Occipital lobe (tissue), 3 donors: ENCODE measurements around the gene GTF2A1. TPM values are rescaled to one million over a fixed set of nuclear protein-coding genes. Genes with fewer than 3 reads are reported as not detected.
A peak's percentile ranks its signal among the peaks of the same experiment; 100 is the strongest.

Experiments
- DNase-seq: peaks from one replicate; lab custom pipeline; 2025; lab: John Stamatoyannopoulos, UW
- small RNA-seq: library from RNA; depleted of rRNA; stranded (forward); fragments of <200 nt; gene quantifications from one replicate; pipeline ENCODE3, GENCODE V24; 2014
- total RNA-seq: library from RNA; depleted of rRNA; stranded (reverse); fragments of >200 nt; gene quantifications from one replicate; pipeline ENCODE4 v1.2.3, GENCODE V29; 2014

GTF2A1 gene
- total RNA-seq, 1 donor from 2014 or later, result 70.7 TPM

GRCh38 chr14:81138429-81138828, 82.3 kb downstream of the GTF2A1 start:
- no peak for DNase-seq

DNA sequence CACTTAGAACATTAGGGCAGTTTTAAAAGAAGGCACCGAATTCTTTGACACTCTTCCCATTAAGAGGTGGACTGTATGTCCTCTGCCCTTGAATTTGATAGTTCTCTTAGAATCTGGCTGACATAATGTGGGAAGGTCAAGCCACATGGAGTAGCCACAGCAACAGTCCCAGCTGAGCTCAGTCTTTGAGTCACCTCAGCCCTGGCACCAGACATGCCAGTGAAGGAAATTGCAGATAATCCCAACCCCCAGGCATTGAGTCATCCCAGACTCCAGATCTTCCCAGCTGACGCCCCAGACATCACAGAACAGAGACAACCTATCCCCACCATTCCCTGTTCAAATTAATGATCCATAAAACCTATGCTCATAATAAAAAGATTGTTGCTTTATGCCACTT, 83.4 kb downstream of the GTF2A1 start:
- DNase-seq, result no peak

DNA sequence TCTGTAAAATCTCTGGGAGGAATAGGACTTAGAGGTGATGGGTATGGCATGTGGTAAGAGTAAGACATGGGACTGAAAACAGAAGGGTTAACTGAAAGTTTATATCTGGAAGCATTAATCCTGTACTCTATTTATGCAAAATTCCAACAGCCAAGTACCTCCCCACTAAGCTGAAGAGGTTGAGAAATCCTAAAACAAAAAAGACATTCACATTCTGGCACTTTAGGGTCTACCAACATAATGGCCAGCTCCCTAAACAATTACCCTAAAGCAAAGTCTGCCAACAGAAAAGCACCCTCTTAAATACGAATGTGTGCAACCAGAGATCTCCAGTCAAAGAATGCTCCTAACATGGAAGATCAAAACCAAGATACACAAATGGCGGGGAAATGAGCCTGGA, 87.4 kb downstream of the GTF2A1 start:
- no peak for DNase-seq

- no peak for DNase-seq
Observed at GRCh38 chr14:81132468-81132867, 88.3 kb downstream of the GTF2A1 start.

DNA sequence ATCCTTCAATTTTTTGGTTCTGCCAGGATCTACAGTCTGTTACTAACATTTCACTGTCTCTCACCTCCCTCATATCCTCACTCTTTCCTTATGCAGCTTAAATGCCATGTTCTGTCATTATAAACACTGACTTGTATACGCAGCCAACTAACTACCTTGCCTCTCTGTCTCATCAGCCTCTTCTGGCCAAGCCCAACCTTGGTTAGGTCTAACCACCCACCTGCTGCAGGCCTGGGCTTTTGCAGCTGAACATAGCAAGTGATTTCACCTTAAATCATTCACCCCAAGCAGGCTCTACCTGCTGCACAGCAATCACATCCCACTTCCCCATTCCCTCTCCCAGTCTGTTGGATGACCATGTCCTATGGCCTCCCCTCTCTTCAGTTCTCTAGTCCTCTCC, 91.5 kb downstream of the GTF2A1 start:
- no peak for DNase-seq

GRCh38 chr14:81127785-81128184, 93.0 kb downstream of the GTF2A1 start:
- DNase-seq, result no peak

- no peak for DNase-seq
Observed at GRCh38 chr14:81125536-81125935, 95.2 kb downstream of the GTF2A1 start.

Small RNA genes within 50 kb of the gene (small RNA-seq; reads per million reads assigned to genes)
- gene DYNLL1P1 (not detected), gene SNORA79 (1.2 reads per million, percentile 77 among the genes with 10 or more reads in this experiment)

Other genes starting within 250 kb of the GTF2A1 start
- 38.8 TPM for gene STON2, start 179.4 kb upstream of the GTF2A1 start, total RNA-seq